Muscle of arm (tissue), 12 donors: ENCODE measurements around the gene TNRC6C. TPM values are rescaled to one million over a fixed set of nuclear protein-coding genes. Genes with fewer than 3 reads are reported as not detected.
"Not testable (repeated sequence)": the region's sequence is repeated elsewhere in the genome, so short reads cannot be mapped to it uniquely, and the experiment has no call there.

Source experiments
- DNase-seq: peaks from one replicate; pipeline ENCODE4 v3.0.0-alpha.2; 2013
- polyA plus RNA-seq, 12 donors: library from polyadenylated mRNA; unstranded; fragments of 120-200 nt; gene quantifications; one replicate each; pipeline ENCODE4 v1.2.1, GENCODE V29; 2013; ENCODE audit not compliant: insufficient read length in 12 of 12

Gene TNRC6C
- polyA plus RNA-seq, 12 donors, result 7.7 to 15.5 (median 9.8) TPM; not detected in 1

- DNase-seq, result no peak
These were observed 120.8 kb downstream of the TNRC6C start for GRCh38 chr17:78079253-78079652.

GRCh38 chr17:78081551-78081950, 123.0 kb downstream of the TNRC6C start:
- no peak for DNase-seq

- DNase-seq, result not testable (repeated sequence)
These were observed 123.9 kb downstream of the TNRC6C start for GRCh38 chr17:78082355-78082872.

GRCh38 chr17:78082988-78083387, 124.5 kb downstream of the TNRC6C start:
- no peak for DNase-seq

- no peak for DNase-seq
These were observed 128.2 kb downstream of the TNRC6C start for GRCh38 chr17:78086740-78087139.

- DNase-seq, result no peak
These were observed 130.0 kb downstream of the TNRC6C start for GRCh38 chr17:78088529-78088928.

- no peak for DNase-seq
These were observed 131.2 kb downstream of the TNRC6C start for GRCh38 chr17:78089576-78090281.

GRCh38 chr17:78092794-78093324, 134.4 kb downstream of the TNRC6C start:
- DNase-seq, result no peak

GRCh38 chr17:78095035-78095434, 136.5 kb downstream of the TNRC6C start:
- no peak for DNase-seq

GRCh38 chr17:78096093-78096492, 137.6 kb downstream of the TNRC6C start:
- DNase-seq, result no peak

- no peak for DNase-seq
These were observed 142.6 kb downstream of the TNRC6C start for GRCh38 chr17:78101112-78101511.

- DNase-seq, result no peak
These were observed 143.0 kb downstream of the TNRC6C start for GRCh38 chr17:78101542-78101941.

GRCh38 chr17:78103311-78103710, 144.8 kb downstream of the TNRC6C start:
- DNase-seq, result no peak

GRCh38 chr17:78104540-78104941, 146.0 kb downstream of the TNRC6C start:
- DNase-seq, result no peak

- no peak for DNase-seq
These were observed 146.6 kb downstream of the TNRC6C start for GRCh38 chr17:78105101-78105500.

- no peak for DNase-seq
These were observed 147.0 kb downstream of the TNRC6C start for GRCh38 chr17:78105551-78105950.

GRCh38 chr17:78106211-78106610, 147.7 kb downstream of the TNRC6C start:
- no peak for DNase-seq

GRCh38 chr17:78107457-78107856, 149.0 kb downstream of the TNRC6C start:
- no peak for DNase-seq

GRCh38 chr17:78107976-78108725, 149.6 kb downstream of the TNRC6C start:
- DNase-seq, result no peak

GRCh38 chr17:78108726-78109488, 150.4 kb downstream of the TNRC6C start:
- no peak for DNase-seq

GRCh38 chr17:78109489-78109761, 150.9 kb downstream of the TNRC6C start:
- DNase-seq, result no peak

- no peak for DNase-seq
These were observed 152.0 kb downstream of the TNRC6C start for GRCh38 chr17:78110363-78111015.
